Urinary bladder (tissue), 4 donors: Measurements from ENCODE around the gene BMP5. TPM values are rescaled to one million over a fixed set of nuclear protein-coding genes. Genes with fewer than 3 reads are reported as not detected.
"Not testable (repeated sequence)": the region's sequence is repeated elsewhere in the genome, so short reads cannot be mapped to it uniquely, and the experiment has no call there.

Source experiments
- DNase-seq: peaks from one replicate; pipeline ENCODE4 v3.0.0-alpha.2; 2015; ENCODE audit errors: extremely low spot score
- H3K27ac ChIP-seq: one replicate; pipeline ENCODE4 v1.5.1; 2013; ENCODE audit warnings: low read depth, mild to moderate bottlenecking, moderate library complexity
- H3K36me3 ChIP-seq: one replicate; pipeline ENCODE4 v1.6.1; 2013; ENCODE audit warnings: mild to moderate bottlenecking, moderate library complexity; ENCODE audit not compliant: insufficient read depth
- H3K4me1 ChIP-seq: one replicate; pipeline ENCODE4 v1.6.1; 2013; ENCODE audit warnings: mild to moderate bottlenecking, moderate library complexity; ENCODE audit not compliant: insufficient read depth
- H3K4me3 ChIP-seq: one replicate; pipeline ENCODE4 v1.5.1; 2013; ENCODE audit warnings: low read depth, low read length
- WGBS: extraction: QIAGEN DNeasy Blood & Tissue Kit; methylation state at CpG from one replicate; pipeline ENCODE4 v1.1.7; 2013; 5-methylcytosine and 5-hydroxymethylcytosine counted together
- polyA plus RNA-seq: library from polyadenylated mRNA; stranded (reverse); fragments of 200-250 nt; gene quantifications from one replicate; pipeline ENCODE4 v1.2.3, GENCODE V29; 2013
- total RNA-seq: library from RNA; depleted of rRNA; stranded (reverse); fragments of >200 nt; gene quantifications from one replicate; pipeline ENCODE4 v1.2.3, GENCODE V29; 2014
- donor health status: healthy with polysubstance abuse.
- donor health status: healthy.

The BMP5 gene
- 78.7 TPM for total RNA-seq
- polyA plus RNA-seq, result 28.2 TPM

DNA sequence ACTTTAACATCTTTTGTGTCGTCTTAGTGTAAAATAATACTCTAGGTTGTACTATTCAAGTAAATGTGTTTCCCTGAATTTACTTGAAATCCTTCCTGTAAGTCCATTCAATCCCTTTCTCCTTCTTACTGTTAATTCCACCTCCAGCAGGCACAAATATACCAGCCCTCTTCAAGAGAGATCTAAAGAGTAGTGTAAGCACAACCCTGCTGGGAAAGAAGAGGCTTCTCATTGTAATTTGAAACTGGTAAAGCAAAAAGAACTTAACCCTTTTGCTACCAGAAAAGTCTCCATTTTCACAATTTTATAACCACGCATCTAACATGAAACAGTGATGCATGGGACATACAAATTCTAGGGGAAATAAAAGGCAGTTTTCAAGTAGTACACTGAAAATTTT lies at the start of gene BMP5:
TSS of gene BMP5 (minus strand) at position 191 of the 400 bp plus-strand sequence. CDS start 725 bp downstream, outside the sequence.
- 51% methylated on average over 2 of the region's 2 CpGs for WGBS
- Histone ChIP-seq H3K27ac (peak within 1 kb of the TSS; percentile 64), H3K4me3 (peak within 1 kb of the TSS; percentile 58), H3K4me1 (no peaks in the 10 kb centered on the region), H3K36me3 (no peaks in the 10 kb centered on the region)
- no peak for DNase-seq

DNA sequence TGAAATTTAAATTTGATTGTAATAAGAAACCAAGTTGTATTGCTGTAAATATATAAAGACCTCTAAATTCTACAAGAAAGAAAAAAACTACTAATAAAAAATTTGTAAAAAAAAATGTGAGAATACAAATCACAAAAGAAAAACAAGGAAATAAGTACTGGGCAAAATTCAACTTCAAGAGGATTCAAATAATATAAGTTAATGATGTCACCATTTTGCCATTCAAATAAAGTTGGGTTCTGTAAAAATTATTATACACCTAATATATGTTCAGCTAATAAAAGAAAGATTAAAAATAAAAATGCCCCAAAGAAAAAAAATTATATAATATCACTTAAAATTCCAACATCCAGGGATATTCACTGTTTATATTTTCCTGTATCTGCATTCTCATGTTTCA lies 47.0 kb upstream of the BMP5 start:
- Histone ChIP-seq H3K36me3 (no peaks in the 10 kb centered on the region), H3K4me1 (no peaks in the 10 kb centered on the region), H3K27ac (no peak overlapping the region), H3K4me3 (no peak overlapping the region)
- no peak for DNase-seq

DNA sequence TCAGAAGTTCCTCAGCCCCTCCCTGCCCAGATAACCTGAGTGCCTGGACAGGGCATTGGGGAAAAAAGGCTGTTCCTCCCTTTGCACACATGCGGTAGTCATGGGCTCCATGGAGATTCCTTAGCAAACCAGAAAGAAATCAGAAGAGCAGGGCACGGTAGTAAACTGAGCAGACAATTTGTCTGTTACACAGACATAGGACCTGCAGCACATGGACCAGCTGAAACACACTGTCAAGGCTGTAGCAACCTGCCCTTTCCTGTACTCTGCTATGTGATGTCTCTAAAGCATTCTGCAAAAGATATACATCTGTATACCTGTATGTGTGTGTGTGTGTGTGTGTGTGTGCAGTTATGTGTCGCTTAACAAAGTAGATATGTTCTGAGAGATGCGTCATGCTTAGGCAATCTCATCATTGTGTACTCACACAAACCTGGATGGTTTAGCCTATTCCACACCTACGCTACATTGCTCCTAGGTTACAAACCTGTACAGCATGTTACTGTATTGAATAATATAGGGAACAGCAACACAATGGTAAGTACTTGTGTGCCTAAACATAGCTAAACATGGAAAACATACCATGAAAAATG lies 44.4 kb upstream of the BMP5 start:
- H3K27ac ChIP-seq, result no peak overlapping the region
- DNase-seq, result no peak
- H3K36me3 ChIP-seq, result no peaks in the 10 kb centered on the region
- no peaks in the 10 kb centered on the region for H3K4me1 ChIP-seq
- WGBS, result 79% methylated on average over 5 of the region's 5 CpGs
- H3K4me3 ChIP-seq, result no peak overlapping the region

DNA sequence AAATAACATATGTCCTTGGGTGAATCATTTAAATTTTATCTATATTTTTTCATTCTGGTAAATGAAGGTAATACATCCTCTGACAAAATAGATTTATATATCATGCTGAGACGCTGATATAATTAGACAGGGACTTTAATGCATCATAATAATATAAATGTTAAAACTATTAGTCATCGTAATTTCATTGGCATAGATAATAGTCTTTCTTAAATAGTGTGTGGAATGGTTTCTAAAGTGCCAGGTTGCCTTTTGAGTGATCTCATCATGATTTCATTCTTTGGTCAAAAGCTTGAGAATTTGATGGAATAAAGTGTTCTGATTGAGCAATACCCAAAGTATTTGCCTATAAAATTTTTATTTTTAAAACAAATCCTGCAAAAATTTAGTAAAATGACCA lies 43.2 kb upstream of the BMP5 start:
- Histone ChIP-seq H3K4me3 (no peak overlapping the region), H3K27ac (no peak overlapping the region), H3K36me3 (no peaks in the 10 kb centered on the region), H3K4me1 (no peaks in the 10 kb centered on the region)
- no peak for DNase-seq
- WGBS, result 49% methylated on average over 2 of the region's 2 CpGs

DNA sequence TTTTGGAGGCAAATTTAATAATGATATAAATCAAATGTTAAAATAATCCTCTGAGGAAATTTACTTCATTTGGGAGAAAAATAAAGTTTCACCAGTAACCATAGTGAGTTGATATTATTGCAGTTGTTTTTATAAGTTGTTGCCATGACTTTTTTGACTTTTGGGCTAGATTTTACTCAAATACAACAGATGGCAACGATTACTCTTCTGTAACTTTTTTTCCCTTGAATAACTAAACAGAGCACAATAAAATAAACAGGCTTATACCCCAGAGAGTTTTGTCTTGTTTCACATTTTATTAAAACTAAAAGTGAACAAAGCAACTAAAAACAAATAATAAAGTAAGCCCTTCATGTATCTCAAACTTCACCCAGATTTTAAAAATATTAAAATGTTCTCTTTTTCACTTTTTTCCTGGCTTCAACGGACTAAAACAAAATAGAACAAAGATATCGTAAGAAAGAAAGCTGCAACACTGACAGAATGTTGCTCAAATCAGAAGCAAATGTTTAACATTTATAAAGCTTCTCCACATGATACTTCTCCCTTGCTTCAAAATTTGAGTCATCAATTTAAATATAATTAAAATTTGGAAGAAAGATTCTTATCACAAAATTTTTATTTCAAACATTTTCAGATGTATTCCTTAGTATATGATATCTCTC lies 42.5 kb upstream of the BMP5 start:
- no peak for DNase-seq
- H3K4me3 ChIP-seq, result no peak overlapping the region
- H3K4me1 ChIP-seq, result no peaks in the 10 kb centered on the region
- no peaks in the 10 kb centered on the region for H3K36me3 ChIP-seq
- WGBS, result 32% methylated on average over 3 of the region's 3 CpGs
- no peak overlapping the region for H3K27ac ChIP-seq

DNA sequence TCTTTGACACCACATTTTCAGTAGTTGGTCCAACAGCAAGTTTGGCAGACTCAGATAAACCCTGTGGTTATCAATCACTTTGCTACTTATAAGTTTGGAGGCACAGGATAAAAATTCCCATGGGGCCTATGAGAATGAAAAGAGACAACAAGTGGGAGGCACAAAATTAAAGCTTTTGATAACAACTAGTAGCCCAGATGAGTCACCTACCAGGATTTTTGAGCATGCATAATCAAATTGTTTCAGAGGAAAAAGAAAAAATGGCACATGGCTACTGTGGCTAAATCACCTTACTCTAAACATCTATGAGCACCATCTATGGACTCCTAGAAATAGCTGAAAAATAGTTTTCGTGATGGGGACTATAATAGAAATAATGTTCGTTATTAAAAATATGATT lies 40.8 kb upstream of the BMP5 start:
- Histone ChIP-seq H3K4me3 (no peak overlapping the region), H3K36me3 (no peaks in the 10 kb centered on the region), H3K27ac (no peak overlapping the region), H3K4me1 (no peaks in the 10 kb centered on the region)
- no peak for DNase-seq
- WGBS, result 97% methylated on average over 2 of the region's 2 CpGs

DNA sequence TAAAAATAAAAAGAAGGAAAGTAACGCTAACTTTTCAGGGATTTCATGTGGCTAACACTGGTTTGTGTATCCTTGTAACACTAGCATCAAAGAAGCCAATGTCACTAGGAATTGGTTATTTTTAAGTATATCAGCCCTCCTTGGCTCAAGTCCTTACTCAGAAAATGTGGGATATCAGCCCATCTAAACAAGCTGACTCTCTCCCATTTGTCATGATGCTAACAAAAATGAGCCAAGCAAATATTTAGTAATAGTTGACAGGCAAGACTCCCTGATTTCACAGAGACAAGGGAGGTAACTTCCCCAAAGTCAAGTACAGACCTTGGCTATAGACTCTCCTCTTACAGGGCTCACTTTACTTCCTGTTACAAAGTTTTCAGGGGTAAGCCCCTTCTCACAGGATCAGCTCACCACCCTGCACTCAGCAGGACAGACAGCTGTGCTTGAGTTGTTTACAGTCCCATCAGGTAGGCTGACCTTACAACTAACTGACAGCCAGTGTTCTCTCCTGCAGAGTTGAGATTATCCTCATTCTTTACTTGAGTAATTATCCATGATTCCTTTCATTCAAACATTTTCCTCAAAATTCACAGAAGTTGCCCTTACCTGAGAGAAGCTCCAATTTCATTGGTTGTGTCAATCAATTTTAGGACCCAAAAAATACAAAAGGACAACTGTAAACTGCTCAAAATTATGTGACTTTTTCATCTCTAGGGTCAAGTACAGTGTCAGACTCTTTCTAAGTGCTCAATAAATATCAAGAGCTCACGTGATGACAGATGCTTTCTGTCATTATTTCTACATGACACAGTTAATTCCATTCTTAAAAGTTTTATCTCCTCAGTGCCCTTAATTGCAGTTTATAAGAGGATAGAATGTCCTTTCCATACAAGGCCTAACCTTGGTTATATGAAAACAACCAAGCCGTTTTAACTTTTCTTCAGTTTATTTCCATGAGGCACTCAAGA lies 38.1 kb upstream of the BMP5 start:
- no peak for DNase-seq
- Histone ChIP-seq H3K27ac (no peak overlapping the region), H3K4me1 (no peaks in the 10 kb centered on the region), H3K36me3 (no peaks in the 10 kb centered on the region), H3K4me3 (no peak overlapping the region)
- 57% methylated on average over 3 of the region's 3 CpGs for WGBS

DNA sequence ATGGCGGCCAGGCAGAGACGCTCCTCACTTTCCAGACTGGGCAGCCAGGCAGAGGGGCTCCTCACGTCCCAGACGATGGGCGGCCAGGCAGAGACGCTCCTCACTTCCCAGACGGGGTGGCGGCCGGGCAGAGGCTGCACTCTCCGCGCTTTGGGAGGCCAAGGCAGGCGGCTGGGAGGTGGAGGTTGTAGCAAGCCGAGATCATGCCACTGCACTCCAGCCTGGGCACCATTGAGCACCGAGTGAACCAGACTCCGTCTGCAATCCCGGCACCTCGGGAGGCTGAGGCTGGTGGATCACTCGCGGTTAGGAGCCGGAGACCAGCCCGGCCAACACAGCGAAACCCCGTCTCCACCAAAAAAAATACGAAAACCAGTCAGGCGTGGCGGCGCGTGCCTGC lies 35.1 kb upstream of the BMP5 start:
- WGBS, result 97% methylated on average over 13 of the region's 28 CpGs

DNA sequence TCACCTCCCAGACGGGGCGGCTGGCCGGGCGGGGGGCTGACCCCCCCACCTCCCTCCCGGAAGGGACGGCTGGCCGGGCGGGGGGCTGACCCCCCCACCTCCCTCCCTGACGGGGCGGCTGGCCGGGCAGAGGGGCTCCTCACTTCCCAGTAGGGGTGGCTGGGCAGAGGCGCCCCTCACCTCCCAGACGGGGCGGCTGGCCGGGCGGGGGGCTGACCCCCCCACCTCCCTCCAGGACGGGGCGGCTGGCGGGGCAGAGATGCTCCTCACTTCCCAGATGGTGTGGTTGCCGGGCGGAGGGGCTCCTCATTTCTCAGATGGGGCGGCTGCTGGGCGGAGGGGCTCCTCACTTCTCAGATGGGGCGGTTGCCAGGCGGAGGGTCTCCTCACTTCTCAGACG lies 34.5 kb upstream of the BMP5 start:
- not testable (repeated sequence) for H3K27ac ChIP-seq, DNase-seq, H3K4me1 ChIP-seq, H3K4me3 ChIP-seq, H3K36me3 ChIP-seq
- 91% methylated on average over 13 of the region's 26 CpGs for WGBS

More for the DNA sequence above, 35.1 kb upstream of the BMP5 start:
- DNase-seq, H3K4me3 ChIP-seq, H3K36me3 ChIP-seq, H3K4me1 ChIP-seq, H3K27ac ChIP-seq: not testable (repeated sequence)

DNA sequence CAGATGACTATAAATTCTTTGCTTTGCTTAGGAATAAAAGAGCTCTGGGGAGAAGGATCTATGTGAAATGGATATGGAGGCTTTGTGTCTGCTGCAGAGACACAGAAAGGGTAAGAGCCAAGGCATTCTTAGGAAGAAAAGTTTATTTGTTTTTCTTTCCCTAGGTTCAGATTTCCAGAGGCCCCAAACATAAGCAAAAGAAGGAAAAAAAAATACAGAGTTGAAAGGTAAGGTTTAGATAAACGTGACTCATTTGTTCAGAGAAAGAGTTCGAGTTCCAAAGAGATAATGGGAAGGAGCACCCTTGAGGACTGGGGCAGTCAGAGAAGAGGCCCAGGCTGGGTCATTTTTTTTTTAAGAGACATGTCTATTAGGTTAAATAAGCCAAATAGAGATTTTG lies 27.4 kb upstream of the BMP5 start:
- no peaks in the 10 kb centered on the region for H3K36me3 ChIP-seq
- WGBS, result 40% methylated on average over 2 of the region's 2 CpGs
- H3K4me3 ChIP-seq, result no peak overlapping the region
- no peak for DNase-seq
- no peak overlapping the region for H3K27ac ChIP-seq
- no peaks in the 10 kb centered on the region for H3K4me1 ChIP-seq

DNA sequence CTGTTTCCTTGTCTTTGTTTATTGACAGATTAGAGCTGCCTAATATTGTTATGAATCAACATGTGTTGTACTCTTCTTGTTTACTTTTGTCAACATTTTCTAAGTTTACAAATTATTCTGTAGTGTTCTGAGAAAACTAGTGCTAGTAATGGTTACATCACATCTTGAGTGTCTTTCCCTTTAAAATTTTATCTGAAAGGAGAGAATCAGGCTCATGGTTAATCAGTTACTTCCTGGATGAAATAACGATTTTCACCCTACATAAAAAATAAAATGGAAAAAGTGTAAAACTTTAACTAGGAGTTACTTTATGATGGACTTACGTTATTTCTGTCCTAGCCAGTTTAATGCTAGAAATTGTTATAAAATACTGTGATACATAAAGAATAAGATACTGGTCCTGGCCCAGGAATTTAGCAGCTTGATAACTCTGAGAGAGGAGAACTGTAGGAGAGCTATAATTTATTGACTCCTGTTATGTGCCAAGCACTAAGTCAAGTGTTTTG lies 26.4 kb upstream of the BMP5 start:
- Histone ChIP-seq H3K4me3 (no peak overlapping the region), H3K27ac (no peak overlapping the region), H3K36me3 (no peaks in the 10 kb centered on the region), H3K4me1 (no peaks in the 10 kb centered on the region)
- WGBS, result 55% methylated on average over 2 of the region's 2 CpGs
- no peak for DNase-seq

DNA sequence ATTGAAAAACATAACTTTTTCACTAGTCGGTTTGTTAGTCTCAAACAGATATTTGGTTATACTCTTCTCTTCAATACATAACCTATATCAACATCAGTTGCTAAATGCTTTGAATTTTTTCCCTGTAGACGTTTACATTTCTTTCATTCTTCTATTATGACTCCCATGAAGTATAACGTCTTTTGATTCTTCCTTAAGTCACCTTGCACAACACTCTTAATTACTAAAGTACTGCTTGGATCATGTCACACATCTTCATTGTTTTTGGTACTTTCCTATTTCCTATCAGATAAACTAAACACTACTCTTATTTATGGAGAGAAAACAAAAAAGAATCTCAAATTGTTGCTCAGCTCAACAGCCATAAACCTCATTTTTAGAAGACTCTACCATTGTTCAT lies 23.0 kb upstream of the BMP5 start:
- no peaks in the 10 kb centered on the region for H3K36me3 ChIP-seq
- WGBS, result 64% methylated on average over 3 of the region's 3 CpGs
- H3K4me3 ChIP-seq, result no peak overlapping the region
- no peak overlapping the region for H3K27ac ChIP-seq
- DNase-seq, result no peak
- peaks cover 2% of the 10 kb centered on the region for H3K4me1 ChIP-seq

DNA sequence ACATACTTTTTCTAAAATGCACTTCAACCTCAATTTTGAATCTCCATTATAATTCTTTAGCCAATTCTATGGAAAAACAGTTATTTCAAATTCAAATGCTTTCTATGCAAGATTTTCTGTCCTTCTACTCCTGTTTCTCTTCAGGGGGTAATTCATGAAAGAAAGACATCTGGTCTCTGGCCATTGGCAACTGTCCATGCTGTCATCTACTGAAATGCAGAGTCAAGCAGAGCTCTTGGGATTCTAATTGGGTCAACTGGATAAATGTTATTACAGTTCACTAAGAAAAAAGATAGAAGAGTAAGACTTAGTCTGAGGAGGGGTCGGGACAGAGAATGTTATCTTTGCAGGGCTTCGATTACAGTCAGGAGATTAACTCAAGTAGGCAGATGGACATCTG lies 22.0 kb upstream of the BMP5 start:
- Histone ChIP-seq H3K36me3 (no peaks in the 10 kb centered on the region), H3K4me1 (peaks cover 2% of the 10 kb centered on the region), H3K27ac (no peak overlapping the region), H3K4me3 (no peak overlapping the region)
- DNase-seq, result no peak
- 64% methylated on average over 2 of the region's 2 CpGs for WGBS
